ENCODE results near the gene AUTS2. TPM values are rescaled to one million over a fixed set of nuclear protein-coding genes. Genes with fewer than 3 reads are reported as not detected.

AUTS2 gene
- total RNA-seq, 1 experiment from 2014 or later, result 256 TPM

- H2BK20ac ChIP-seq (ENCODE audit: low read depth, low read length, poor library complexity, severe bottlenecking), result no peak overlapping the region
- no peak overlapping the region for H2AK5ac ChIP-seq (ENCODE audit: insufficient read length, low read length)
- H3K9ac ChIP-seq (ENCODE audit: extremely low read depth, insufficient read length, low read length), result no peak overlapping the region
- H3K4me2 ChIP-seq (ENCODE audit: insufficient read depth, insufficient read length, low read length), result no peak overlapping the region
- TF ChIP-seq CTCF (conservative IDR thresholded peaks at IDR 0.05), result no peak
- H3K23me2 ChIP-seq (ENCODE audit: insufficient read length, low read depth, low read length, poor library complexity, severe bottlenecking), result no peaks in the 10 kb centered on the region
- H2BK15ac ChIP-seq (ENCODE audit: low read depth, low read length), result no peak overlapping the region
- H3K36me3 Mint-ChIP-seq (ENCODE audit: insufficient read depth in 1 of 3, low read depth in 3 of 3), result no peaks in the 10 kb centered on the region; a peak in 1 of 7 replicates
- no peak overlapping the region for H3K27ac ChIP-seq (ENCODE audit: insufficient read length, low read depth, low read length)
- no peak overlapping the region for H3K14ac ChIP-seq (ENCODE audit: insufficient read depth, low read length)
- H4K5ac ChIP-seq (ENCODE audit: insufficient read length, low read depth, low read length), result no peak overlapping the region
- no CpG with 5 or more reads among the region's 4 CpGs for WGBS (ENCODE audit: extremely low coverage, insufficient read length, low lambda C conversion rate)
- no peaks in the 10 kb centered on the region for H3K79me2 ChIP-seq (ENCODE audit: insufficient read depth, low read length)
- H3T11ph ChIP-seq (ENCODE audit: low read length), result no peak overlapping the region
- no peak for DNase-seq
- H3K9me3 Mint-ChIP-seq, result peaks cover 0 to 4% of the 10 kb centered on the region in 2 experiments; a peak in 3 of 5 replicates
- H2BK120ac ChIP-seq (ENCODE audit: low read depth, low read length, poor library complexity, severe bottlenecking), result no peak overlapping the region
- peaks cover 10 to 15% of the 10 kb centered on the region in 2 experiments for H3K4me1 Mint-ChIP-seq
- H4K91ac ChIP-seq (ENCODE audit: insufficient read length, low read depth, low read length), result no peak overlapping the region
- H3K4me1 ChIP-seq (ENCODE audit: insufficient read depth, low read length), result no peaks in the 10 kb centered on the region
- no peaks in the 10 kb centered on the region for H3K27me3 ChIP-seq (ENCODE audit: insufficient read depth, low read length)
- no peaks in the 10 kb centered on the region for H4K20me1 ChIP-seq (ENCODE audit: control insufficient read depth, insufficient read depth, insufficient read length)
- H3K27ac Mint-ChIP-seq, result no peak overlapping the region
- H3K27me3 Mint-ChIP-seq (ENCODE audit: low read depth), result no peaks in the 10 kb centered on the region
- no peak overlapping the region for H2AFZ ChIP-seq (ENCODE audit: low read length)
- H2BK12ac ChIP-seq (ENCODE audit: insufficient read length, low read depth, low read length), result no peak overlapping the region
- no peak overlapping the region for H3K18ac ChIP-seq (ENCODE audit: insufficient read length, low read depth, low read length)
- H3K79me1 ChIP-seq (ENCODE audit: insufficient read depth, low read depth, low read length, poor library complexity, severe bottlenecking), result no peaks in the 10 kb centered on the region
- no peak overlapping the region for H2BK5ac ChIP-seq (ENCODE audit: insufficient read length, low read length)
- H4K8ac ChIP-seq (replicated peaks; ENCODE audit: insufficient read length, low read depth, low read length), result no peak overlapping the region
- no peak overlapping the region for H3K4ac ChIP-seq (ENCODE audit: low read depth, low read length)
- no peak overlapping the region for H3K56ac ChIP-seq (ENCODE audit: insufficient read length, low read depth, low read length)
- no peak overlapping the region for H3K23ac ChIP-seq (ENCODE audit: insufficient read length, low read depth, low read length)
- H3K4me3 Mint-ChIP-seq, result no peak overlapping the region
- H3K9me3 ChIP-seq (ENCODE audit: control insufficient read depth, low read depth, low read length), result no peaks in the 10 kb centered on the region
Measured at GRCh38 chr7:69744026-69744425, 145.8 kb downstream of the AUTS2 start.

All from H9 (cell line).